Measurements from ENCODE around the gene KRT85.

GRCh38 chr12:52416795-52417194, 49.5 kb upstream of the KRT85 start:
- TF ChIP-seq CTCF (tag by site-specific recombination; IDR thresholded peaks at IDR 0.05), result no peak
- TF ChIP-seq ZNF704 (tag by site-specific recombination; IDR thresholded peaks at IDR 0.05), result no peak
- no peak for TF ChIP-seq ZNF561 (tag by site-specific recombination; IDR thresholded peaks at IDR 0.05; ENCODE audit: borderline replicate concordance)
- no peak for TF ChIP-seq ZBTB44 (tag by site-specific recombination; IDR thresholded peaks at IDR 0.05)
- no peak for TF ChIP-seq PRDM6 (tag by site-specific recombination; IDR thresholded peaks at IDR 0.05)
- TF ChIP-seq ZNF843 (tag by site-specific recombination; IDR thresholded peaks at IDR 0.05), result no peak
- TF ChIP-seq HOXA7 (CRISPR knock-in tag; IDR thresholded peaks at IDR 0.05; ENCODE audit: borderline replicate concordance), result no peak
- no peak for TF ChIP-seq ZBTB48 (tag by site-specific recombination; IDR thresholded peaks at IDR 0.05)
- TF ChIP-seq ELK4 (IDR thresholded peaks at IDR 0.05; ENCODE audit: borderline replicate concordance, low read depth, low read length), result no peak
- TF ChIP-seq ZNF76 (tag by site-specific recombination; IDR thresholded peaks at IDR 0.05; ENCODE audit: borderline replicate concordance, low read depth), result no peak
- no peak for TF ChIP-seq ZNF830 (tag by site-specific recombination; IDR thresholded peaks at IDR 0.05; ENCODE audit: low read depth)
- TF ChIP-seq ZNF626 (tag by site-specific recombination; IDR thresholded peaks at IDR 0.05), result no peak
- TF ChIP-seq ZBTB11 (tag by site-specific recombination; conservative IDR thresholded peaks at IDR 0.05; ENCODE audit: low read depth), result no peak
